Neutrophil (primary cell): ENCODE results near the gene CLEC10A.

ENCODE experiments used
- H3K27ac ChIP-seq: fragments of 200-600 bp; sonication (generic); 2 replicates; pipeline ENCODE4 v1.5.1; 2016; ENCODE audit warnings: mild to moderate bottlenecking, moderate library complexity
- H3K27me3 ChIP-seq: fragments of 200-600 bp; sonication (generic); 2 replicates; pipeline ENCODE4 v1.6.0; 2016; ENCODE audit warnings: mild to moderate bottlenecking
- H3K36me3 ChIP-seq: fragments of 200-600 bp; sonication (generic); 2 replicates; pipeline ENCODE4 v1.5.1; 2017
- H3K4me1 ChIP-seq, 2 experiments: fragments of 200-600 bp in 1 of 2; sonication (generic) in 1 of 2; 1 replicate in 1 of 2; 2 replicates in 1 of 2; pipeline versions ENCODE4 v1.5.1 to v1.6.1; 2013 to 2016; ENCODE audit warnings: low read depth in 1 of 2, low read length in 1 of 2, mild to moderate bottlenecking in 1 of 2, moderate library complexity in 1 of 2; ENCODE audit not compliant: control insufficient read depth in 1 of 2, insufficient read depth in 1 of 2
- H3K4me3 ChIP-seq, 2 experiments: fragments of 200-600 bp in 1 of 2; sonication (generic) in 1 of 2; 1 replicate in 1 of 2; 2 replicates in 1 of 2; pipeline ENCODE4 v1.5.1; 2013 to 2016; ENCODE audit warnings: low read depth in 1 of 2, low read length in 1 of 2, mild to moderate bottlenecking in 1 of 2, moderate library complexity in 1 of 2
- H3K9me3 ChIP-seq: fragments of 200-600 bp; sonication (generic); 2 replicates; pipeline ENCODE4 v1.5.1; 2016
- CTCF ChIP-seq: fragments of 200-600 bp; sonication (generic); IDR thresholded peaks from 2 replicates; pipeline ENCODE4 v1.5.1; 2016; ENCODE audit warnings: antibody characterized with exemption

Gene CLEC10A

GRCh38 chr17:7029659-7030058, 50.4 kb downstream of the CLEC10A start:
- Histone ChIP-seq H3K4me1 (peaks cover 8 to 9% of the 10 kb centered on the region in 2 experiments), H3K4me3 (no peak overlapping the region)
- no peak for TF ChIP-seq CTCF

GRCh38 chr17:7029096-7029495, 51.0 kb downstream of the CLEC10A start:
- no peaks in the 10 kb centered on the region for H3K36me3 ChIP-seq
- H3K27ac ChIP-seq: no peak overlapping the region
- H3K9me3 ChIP-seq: no peaks in the 10 kb centered on the region
- no peak overlapping the region for H3K4me3 ChIP-seq
- peaks cover 2% of the 10 kb centered on the region for H3K27me3 ChIP-seq
- no peak for TF ChIP-seq CTCF
- H3K4me1 ChIP-seq: peaks cover 8 to 9% of the 10 kb centered on the region in 2 experiments

More at GRCh38 chr17:7029659-7030058, 50.4 kb downstream of the CLEC10A start:
- Histone ChIP-seq H3K27ac (no peak overlapping the region), H3K9me3 (no peaks in the 10 kb centered on the region), H3K27me3 (no peaks in the 10 kb centered on the region), H3K36me3 (no peaks in the 10 kb centered on the region)

GRCh38 chr17:7027335-7027734, 52.7 kb downstream of the CLEC10A start:
- Histone ChIP-seq H3K27ac (no peak overlapping the region), H3K27me3 (peaks cover 19% of the 10 kb centered on the region), H3K36me3 (no peaks in the 10 kb centered on the region), H3K9me3 (no peaks in the 10 kb centered on the region), H3K4me1 (peaks cover 21 to 22% of the 10 kb centered on the region in 2 experiments), H3K4me3 (no peak overlapping the region)
- TF ChIP-seq CTCF: no peak

GRCh38 chr17:7026471-7027115, 53.5 kb downstream of the CLEC10A start:
- peaks cover 29% of the 10 kb centered on the region in 2 experiments for H3K4me1 ChIP-seq

GRCh38 chr17:7025245-7025644, 54.8 kb downstream of the CLEC10A start:
- no peak overlapping the region for H3K27ac ChIP-seq
- H3K9me3 ChIP-seq: no peaks in the 10 kb centered on the region
- H3K27me3 ChIP-seq: peaks cover 33% of the 10 kb centered on the region
- H3K4me1 ChIP-seq: peaks cover 30 to 32% of the 10 kb centered on the region in 2 experiments
- no peak for TF ChIP-seq CTCF
- no peaks in the 10 kb centered on the region for H3K36me3 ChIP-seq
- no peak overlapping the region for H3K4me3 ChIP-seq

More at GRCh38 chr17:7026471-7027115, 53.5 kb downstream of the CLEC10A start:
- Histone ChIP-seq H3K36me3 (no peaks in the 10 kb centered on the region), H3K27ac (no peak overlapping the region), H3K9me3 (no peaks in the 10 kb centered on the region), H3K4me3 (no peak overlapping the region), H3K27me3 (peaks cover 27% of the 10 kb centered on the region)
- no peak for TF ChIP-seq CTCF
